ENCODE measurements around the gene RAB5B. TPM values are rescaled to one million over a fixed set of nuclear protein-coding genes. Genes with fewer than 3 reads are reported as not detected.

RAB5B gene
- polyA plus RNA-seq, 2 of the 4 experiments (the other 2 are of a cell fraction), result 37.2 to 90.4 TPM

- Histone ChIP-seq H3K4me1 (no peaks in the 10 kb centered on the region), H3K4me2 (no peak overlapping the region), H3K9me3 (no peaks in the 10 kb centered on the region), H3K4me3 (no peak overlapping the region), H3K27ac (no peak overlapping the region)
- FAIRE-seq (no peak), DNase-seq (ENCODE audit: low read depth in 1 of 2, low spot score in 1 of 2) (no peak), ATAC-seq (no peak)
- ChIA-PET CTCF (interaction anchor here (0.8 to 4.0 kb wide), 10 partner anchors 9 to 252 kb away, joined by 3 to 21 read pairs (median 4); partner anchors contain the start of gene RAB5B), POLR2A (interaction anchor here (0.7 to 1.3 kb wide), 2 partner anchors 16 to 114 kb away, joined by 4 to 13 read pairs; no protein-coding TSS in a partner anchor)
- TF ChIP-seq SREBF2 (IDR thresholded peaks at IDR 0.05), result no peak
- no peak for TF ChIP-seq NFE2L2 (conservative IDR thresholded peaks at IDR 0.05; ENCODE audit: low read length)
- TF ChIP-seq HOXB13 (CRISPR knock-in tag; IDR thresholded peaks at IDR 0.05; ENCODE audit: low read depth), result no peak
- TF ChIP-seq ZSCAN20 (CRISPR knock-in tag; IDR thresholded peaks at IDR 0.05), result no peak
- no peak for TF ChIP-seq NR3C1 (IDR thresholded peaks at IDR 0.05)
- TF ChIP-seq, protein P1, sequence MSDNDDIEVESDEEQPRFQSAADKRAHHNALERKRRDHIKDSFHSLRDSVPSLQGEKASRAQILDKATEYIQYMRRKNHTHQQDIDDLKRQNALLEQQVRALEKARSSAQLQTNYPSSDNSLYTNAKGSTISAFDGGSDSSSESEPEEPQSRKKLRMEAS (IDR thresholded peaks at IDR 0.05), result no peak
- TF ChIP-seq HDAC2 (IDR thresholded peaks at IDR 0.05), result no peak
- no peak for TF ChIP-seq SMC3 (IDR thresholded peaks at IDR 0.05)
- TF ChIP-seq, protein P2, sequence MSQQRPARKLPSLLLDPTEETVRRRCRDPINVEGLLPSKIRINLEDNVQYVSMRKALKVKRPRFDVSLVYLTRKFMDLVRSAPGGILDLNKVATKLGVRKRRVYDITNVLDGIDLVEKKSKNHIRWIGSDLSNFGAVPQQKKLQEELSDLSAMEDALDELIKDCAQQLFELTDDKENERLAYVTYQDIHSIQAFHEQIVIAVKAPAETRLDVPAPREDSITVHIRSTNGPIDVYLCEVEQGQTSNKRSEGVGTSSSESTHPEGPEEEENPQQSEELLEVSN (IDR thresholded peaks at IDR 0.05; ENCODE audit: borderline replicate concordance, low read depth), result no peak
- TF ChIP-seq, protein P3, sequence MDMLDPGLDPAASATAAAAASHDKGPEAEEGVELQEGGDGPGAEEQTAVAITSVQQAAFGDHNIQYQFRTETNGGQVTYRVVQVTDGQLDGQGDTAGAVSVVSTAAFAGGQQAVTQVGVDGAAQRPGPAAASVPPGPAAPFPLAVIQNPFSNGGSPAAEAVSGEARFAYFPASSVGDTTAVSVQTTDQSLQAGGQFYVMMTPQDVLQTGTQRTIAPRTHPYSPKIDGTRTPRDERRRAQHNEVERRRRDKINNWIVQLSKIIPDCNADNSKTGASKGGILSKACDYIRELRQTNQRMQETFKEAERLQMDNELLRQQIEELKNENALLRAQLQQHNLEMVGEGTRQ (IDR thresholded peaks at IDR 0.05), result no peak
- TF ChIP-seq HES2 (IDR thresholded peaks at IDR 0.05), result no peak
- no peak for TF ChIP-seq RCOR1 (IDR thresholded peaks at IDR 0.05; ENCODE audit: low read depth, low read length)
- 87% methylated on average over 3 of the region's 3 CpGs for WGBS (ENCODE audit: missing lambda C conversion rate)
Observed at GRCh38 chr12:55991110-55991509, 17.2 kb downstream of the RAB5B start.

GRCh38 chr12:55993230-55993853, 19.5 kb downstream of the RAB5B start:
- ChIA-PET CTCF (interaction anchor here (0.6 to 4.1 kb wide), 6 partner anchors 9 to 67 kb away, joined by 3 to 40 read pairs (median 4); partner anchors contain the start of gene RAB5B), POLR2A (no interaction called here)
- DNase-seq (ENCODE audit: low read depth in 1 of 2, low spot score in 1 of 2) (no peak), ATAC-seq (no peak), FAIRE-seq (no peak)
- Histone ChIP-seq H3K4me2 (no peak overlapping the region), H3K27ac (no peak overlapping the region), H3K9me3 (no peaks in the 10 kb centered on the region), H3K4me3 (no peak overlapping the region), H3K4me1 (peaks cover 6% of the 10 kb centered on the region; the same call in 1 of the 3 replicates)
- WGBS (ENCODE audit: missing lambda C conversion rate), result 88% methylated on average over 4 of the region's 4 CpGs
- TF ChIP-seq REST (IDR thresholded peaks at IDR 0.05) (no peak), BCL3 (IDR thresholded peaks at IDR 0.05) (no peak), CBX8 (IDR thresholded peaks at IDR 0.05) (no peak), CHD4 (IDR thresholded peaks at IDR 0.05; ENCODE audit: borderline replicate concordance) (no peak), MAZ (IDR thresholded peaks at IDR 0.05; ENCODE audit: borderline replicate concordance, low read depth, low read length) (no peak), FOSL2 (IDR thresholded peaks at IDR 0.05) (no peak), FOSL2 (CRISPR knock-in tag; IDR thresholded peaks at IDR 0.05) (no peak)
